Progenitor cell of endocrine pancreas (in vitro differentiated cells): Measurements from ENCODE around the gene MRPL55. TPM values are rescaled to one million over a fixed set of nuclear protein-coding genes. Genes with fewer than 3 reads are reported as not detected.

Source experiments
- DNase-seq: peaks from one replicate; pipeline ENCODE4 v3.0.0; 2021; ENCODE audit warnings: low spot score; ENCODE audit not compliant: unreplicated experiment
- H3K27ac Mint-ChIP-seq: 2 replicates; pipeline ENCODE4 v1.8.0; 2021; ENCODE audit warnings: mild to moderate bottlenecking, moderate library complexity, mixed read lengths
- H3K27me3 Mint-ChIP-seq: 2 replicates; pipeline ENCODE4 v1.8.0; 2021; ENCODE audit warnings: mixed read lengths
- H3K36me3 Mint-ChIP-seq: 2 replicates; pipeline ENCODE4 v1.8.0; 2022; ENCODE audit warnings: mixed read lengths; ENCODE audit not compliant: insufficient read depth
- H3K4me1 Mint-ChIP-seq: 2 replicates; pipeline ENCODE4 v1.8.0; 2021; ENCODE audit warnings: low read depth, mixed read lengths
- H3K4me3 Mint-ChIP-seq: 2 replicates; pipeline ENCODE4 v1.8.0; 2021; ENCODE audit warnings: low read depth, mild to moderate bottlenecking, moderate library complexity, mixed read lengths
- H3K9me3 Mint-ChIP-seq: 2 replicates; pipeline ENCODE4 v1.8.0; 2021; ENCODE audit warnings: low read depth, mixed read lengths
- CTCF ChIP-seq: fragments of 200-600 bp; sonication (generic); IDR thresholded peaks from one replicate; pipeline ENCODE4 v1.5.0; 2021; ENCODE audit warnings: antibody characterized with exemption, mild to moderate bottlenecking; ENCODE audit not compliant: unreplicated experiment
- total RNA-seq: library from RNA; stranded (reverse); gene quantifications from 2 replicates; pipeline ENCODE4 v1.2.1, GENCODE V29; 2021

MRPL55 gene
- total RNA-seq, 1 donor from 2014 or later: 50.3 TPM

GRCh38 chr1:228152097-228152917 lies 43.2 kb upstream of the MRPL55 start:
- DNase-seq: no peak
- H3K36me3 Mint-ChIP-seq: no peaks in the 10 kb centered on the region
- no peak overlapping the region for H3K4me3 Mint-ChIP-seq
- no peaks in the 10 kb centered on the region for H3K27me3 Mint-ChIP-seq
- no peak overlapping the region for H3K27ac Mint-ChIP-seq
- no peaks in the 10 kb centered on the region for H3K9me3 Mint-ChIP-seq
- no peaks in the 10 kb centered on the region for H3K4me1 Mint-ChIP-seq
- TF ChIP-seq CTCF: no peak

- H3K4me3 Mint-ChIP-seq: no peak overlapping the region
Observed at GRCh38 chr1:228151180-228151925, 42.3 kb upstream of the MRPL55 start.

GRCh38 chr1:228150461-228151179 lies 41.5 kb upstream of the MRPL55 start:
- TF ChIP-seq CTCF: no peak
- DNase-seq: no peak
- no peaks in the 10 kb centered on the region for H3K27me3 Mint-ChIP-seq
- H3K4me3 Mint-ChIP-seq: no peak overlapping the region
- H3K4me1 Mint-ChIP-seq: no peaks in the 10 kb centered on the region
- H3K36me3 Mint-ChIP-seq: no peaks in the 10 kb centered on the region
- H3K9me3 Mint-ChIP-seq: no peaks in the 10 kb centered on the region
- H3K27ac Mint-ChIP-seq: no peak overlapping the region

More at GRCh38 chr1:228151180-228151925, 42.3 kb upstream of the MRPL55 start:
- H3K9me3 Mint-ChIP-seq: no peaks in the 10 kb centered on the region
- peak overlapping the region; percentile 89 for H3K27ac Mint-ChIP-seq
- no peaks in the 10 kb centered on the region for H3K27me3 Mint-ChIP-seq
- TF ChIP-seq CTCF: no peak
- H3K4me1 Mint-ChIP-seq: no peaks in the 10 kb centered on the region
- DNase-seq: no peak
- H3K36me3 Mint-ChIP-seq: no peaks in the 10 kb centered on the region

- no peaks in the 10 kb centered on the region for H3K9me3 Mint-ChIP-seq
- H3K27me3 Mint-ChIP-seq: no peaks in the 10 kb centered on the region
- no peaks in the 10 kb centered on the region for H3K4me1 Mint-ChIP-seq
- no peak for DNase-seq
- H3K4me3 Mint-ChIP-seq: no peak overlapping the region
- no peak for TF ChIP-seq CTCF
- H3K36me3 Mint-ChIP-seq: no peaks in the 10 kb centered on the region
- H3K27ac Mint-ChIP-seq: no peak overlapping the region
Observed at GRCh38 chr1:228150120-228150460, 41.0 kb upstream of the MRPL55 start.
